ENCODE measurements around the gene CIC.
"Not testable (repeated sequence)": the region's sequence is repeated elsewhere in the genome, so short reads cannot be mapped to it uniquely, and the experiment has no call there.

Gene CIC

GRCh38 chr19:42315024-42315423 is 46.0 kb downstream of the CIC start:
- DNase-seq = no peak

- DNase-seq = no peak
These were observed 47.5 kb downstream of the CIC start for GRCh38 chr19:42316223-42317211.

GRCh38 chr19:42317535-42317934 is 48.5 kb downstream of the CIC start:
- DNase-seq = no peak

GRCh38 chr19:42322305-42322704 is 53.3 kb downstream of the CIC start:
- DNase-seq = no peak

- DNase-seq = no peak
These were observed 54.4 kb downstream of the CIC start for GRCh38 chr19:42323473-42323851.

GRCh38 chr19:42323852-42324654 is 55.0 kb downstream of the CIC start:
- peak; percentile 26 for DNase-seq

- no peak for DNase-seq
These were observed 55.7 kb downstream of the CIC start for GRCh38 chr19:42324655-42325307.

- peak; percentile 99 for DNase-seq
These were observed 56.4 kb downstream of the CIC start, which contains the start of gene MEGF8 for GRCh38 chr19:42325308-42325895. TSS of gene MEGF8 (plus strand) at chr19:42325635. CDS start at chr19:42326244, 609 bp downstream.

- peak; percentile 24 for DNase-seq
These were observed 57.1 kb downstream of the CIC start for GRCh38 chr19:42325896-42326771.

- DNase-seq = no peak
These were observed 57.9 kb downstream of the CIC start for GRCh38 chr19:42326969-42327368.

- no peak for DNase-seq
These were observed 58.3 kb downstream of the CIC start for GRCh38 chr19:42327381-42327780.

GRCh38 chr19:42328106-42328505 is 59.1 kb downstream of the CIC start:
- no peak for DNase-seq

GRCh38 chr19:42328854-42329253 is 59.8 kb downstream of the CIC start:
- no peak for DNase-seq

- no peak for DNase-seq
These were observed 61.2 kb downstream of the CIC start for GRCh38 chr19:42330241-42330711.

GRCh38 chr19:42331333-42331732 is 62.3 kb downstream of the CIC start:
- DNase-seq = not testable (repeated sequence)

- no peak for DNase-seq
These were observed 63.0 kb downstream of the CIC start for GRCh38 chr19:42332059-42332458.

GRCh38 chr19:42333018-42333417 is 64.0 kb downstream of the CIC start:
- DNase-seq = no peak

- DNase-seq = no peak
These were observed 65.1 kb downstream of the CIC start for GRCh38 chr19:42333975-42334696.

GRCh38 chr19:42334697-42335373 is 65.8 kb downstream of the CIC start:
- no peak for DNase-seq

GRCh38 chr19:42335374-42335936 is 66.4 kb downstream of the CIC start:
- no peak for DNase-seq
